ENCODE results near the gene SLC39A3.
A peak's percentile ranks its signal among the peaks of the same experiment; 100 is the strongest.
"Not testable (repeated sequence)": the region's sequence is repeated elsewhere in the genome, so short reads cannot be mapped to it uniquely, and the experiment has no call there.

SLC39A3 gene

DNA sequence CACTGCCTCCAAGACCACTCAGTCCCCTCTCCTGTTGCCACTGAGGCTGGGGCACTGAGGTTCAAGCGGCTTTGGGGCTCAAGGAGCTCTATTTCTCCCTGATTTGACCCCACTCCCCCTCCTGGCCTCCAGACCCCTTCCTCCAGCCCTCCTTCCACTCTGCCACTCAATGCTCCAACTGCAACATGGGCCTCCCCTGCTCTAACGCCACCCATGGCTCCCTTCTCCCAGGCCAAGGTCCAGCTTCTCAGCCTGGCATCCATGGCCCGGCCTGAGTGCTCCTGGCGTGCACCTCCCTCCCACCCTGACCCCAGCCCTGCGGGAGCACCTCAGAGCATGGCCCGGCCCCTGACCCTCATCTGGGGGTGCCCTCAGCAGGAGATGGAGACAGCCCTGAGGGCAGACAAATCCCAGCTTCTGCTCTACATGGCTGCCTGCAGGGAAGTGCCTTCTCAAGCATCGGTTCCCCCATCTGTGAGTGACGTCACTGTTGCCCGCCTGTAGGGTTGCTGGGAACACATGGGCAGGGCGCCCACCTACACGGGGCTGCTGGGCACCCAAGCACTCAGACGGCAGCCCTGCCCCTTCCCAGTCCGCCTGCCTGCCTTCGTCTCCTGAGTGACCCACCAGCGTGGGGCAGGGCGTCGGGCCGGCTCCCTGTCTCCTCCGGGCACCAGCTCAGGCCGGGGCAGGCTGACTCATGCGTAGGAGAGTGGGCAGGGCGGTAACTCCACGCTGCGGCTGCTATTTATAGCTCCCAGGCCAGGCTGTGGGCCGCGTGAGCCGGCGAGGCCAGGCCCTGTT is 17.1 kb downstream of the SLC39A3 start:
- H3K36me3 Mint-ChIP-seq = no peaks in the 10 kb centered on the region
- no peaks in the 10 kb centered on the region for H3K9me3 Mint-ChIP-seq
- peaks cover 14% of the 10 kb centered on the region for H3K27me3 Mint-ChIP-seq
- peaks cover 5% of the 10 kb centered on the region for H3K4me1 Mint-ChIP-seq
- H3K4me3 Mint-ChIP-seq = no peak overlapping the region
- no peak overlapping the region for H3K27ac Mint-ChIP-seq

GRCh38 chr19:2721570-2722540 is 18.0 kb downstream of the SLC39A3 start:
- H3K4me3 Mint-ChIP-seq = peak overlapping the region; percentile 36
- H3K27ac Mint-ChIP-seq = no peak overlapping the region
- H3K27me3 Mint-ChIP-seq = peaks cover 14% of the 10 kb centered on the region
- H3K36me3 Mint-ChIP-seq = no peaks in the 10 kb centered on the region
- no peaks in the 10 kb centered on the region for H3K9me3 Mint-ChIP-seq
- H3K4me1 Mint-ChIP-seq = peaks cover 5% of the 10 kb centered on the region

- Mint-ChIP-seq H3K36me3 (no peaks in the 10 kb centered on the region), H3K4me3 (peak within 1 kb of the TSS; percentile 36), H3K27me3 (peaks cover 13% of the 10 kb centered on the region), H3K4me1 (peaks cover 5% of the 10 kb centered on the region), H3K27ac (no peak within 1 kb of the TSS), H3K9me3 (no peaks in the 10 kb centered on the region)
Observed at GRCh38 chr19:2720777-2721569, 18.8 kb downstream of the SLC39A3 start, which contains the start of gene DIRAS1. TSS of gene DIRAS1 (minus strand) at chr19:2721372. CDS start at chr19:2717806, 3,566 bp downstream.

- H3K9me3 Mint-ChIP-seq = no peaks in the 10 kb centered on the region
- H3K4me1 Mint-ChIP-seq = peaks cover 5% of the 10 kb centered on the region
Observed at GRCh38 chr19:2719920-2720776, 19.7 kb downstream of the SLC39A3 start.

GRCh38 chr19:2719232-2719735 is 20.5 kb downstream of the SLC39A3 start:
- H3K27me3 Mint-ChIP-seq = peaks cover 12% of the 10 kb centered on the region
- H3K27ac Mint-ChIP-seq = no peak overlapping the region
- peak overlapping the region; percentile 66 for H3K4me3 Mint-ChIP-seq
- peaks cover 5% of the 10 kb centered on the region for H3K4me1 Mint-ChIP-seq
- no peaks in the 10 kb centered on the region for H3K9me3 Mint-ChIP-seq
- no peaks in the 10 kb centered on the region for H3K36me3 Mint-ChIP-seq

More at GRCh38 chr19:2719920-2720776, 19.7 kb downstream of the SLC39A3 start:
- H3K36me3 Mint-ChIP-seq = no peaks in the 10 kb centered on the region
- H3K4me3 Mint-ChIP-seq = peak overlapping the region; percentile 66
- H3K27ac Mint-ChIP-seq = no peak overlapping the region
- H3K27me3 Mint-ChIP-seq = peaks cover 13% of the 10 kb centered on the region

- no peak overlapping the region for H3K27ac Mint-ChIP-seq
Observed at GRCh38 chr19:2717638-2718541, 21.9 kb downstream of the SLC39A3 start.

DNA sequence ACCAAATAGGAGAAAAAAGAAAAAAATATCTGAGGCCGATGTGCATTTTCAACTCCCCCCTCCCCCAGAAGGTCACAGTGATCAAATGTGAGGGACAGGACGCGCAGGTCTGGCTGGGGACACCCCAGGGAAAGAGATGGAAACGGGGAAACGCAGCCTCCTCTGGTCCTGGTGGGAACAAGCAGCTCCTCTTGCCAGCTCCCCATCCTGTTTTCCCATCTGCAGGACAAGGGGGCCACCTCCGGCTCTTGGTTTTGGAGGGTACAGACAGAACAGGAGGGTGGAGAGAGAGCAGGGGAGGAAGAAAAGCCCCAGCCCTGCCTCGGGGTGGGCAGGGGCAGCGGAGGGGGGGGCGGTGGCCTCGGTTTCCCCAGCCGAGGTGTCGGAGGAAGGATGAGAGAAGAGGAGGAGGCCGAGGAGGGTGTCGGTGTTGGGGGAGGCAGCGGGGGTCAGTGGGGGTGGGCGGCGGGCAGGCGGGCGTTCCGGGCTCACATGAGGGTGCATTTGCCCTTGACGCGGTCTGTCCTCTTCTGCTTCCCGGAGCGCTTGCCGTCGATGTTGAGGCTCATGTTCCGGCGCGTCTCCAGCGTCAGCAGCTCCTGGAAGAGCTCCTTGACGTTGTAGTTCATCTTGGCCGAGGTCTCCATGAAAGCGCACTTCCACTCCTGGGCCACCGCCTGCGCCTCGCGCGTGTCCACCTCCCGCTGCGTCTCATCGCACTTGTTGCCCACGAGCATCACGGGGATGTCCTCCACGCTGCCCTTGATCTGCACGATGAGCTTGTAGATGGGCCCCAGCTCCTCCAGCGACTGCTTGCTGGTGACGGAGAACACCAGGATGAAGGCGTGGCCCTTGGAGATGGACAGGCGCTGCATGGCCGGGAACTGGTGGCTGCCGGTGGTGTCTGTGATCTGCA is 22.8 kb downstream of the SLC39A3 start:
- Mint-ChIP-seq H3K36me3 (no peaks in the 10 kb centered on the region), H3K4me1 (peaks cover 5% of the 10 kb centered on the region), H3K9me3 (no peaks in the 10 kb centered on the region), H3K4me3 (no peak overlapping the region), H3K27ac (no peak overlapping the region), H3K27me3 (peaks cover 9% of the 10 kb centered on the region)

More at GRCh38 chr19:2717638-2718541, 21.9 kb downstream of the SLC39A3 start:
- H3K4me3 Mint-ChIP-seq = no peak overlapping the region
- H3K9me3 Mint-ChIP-seq = no peaks in the 10 kb centered on the region
- H3K27me3 Mint-ChIP-seq = peaks cover 10% of the 10 kb centered on the region
- H3K36me3 Mint-ChIP-seq = no peaks in the 10 kb centered on the region
- H3K4me1 Mint-ChIP-seq = peaks cover 5% of the 10 kb centered on the region

DNA sequence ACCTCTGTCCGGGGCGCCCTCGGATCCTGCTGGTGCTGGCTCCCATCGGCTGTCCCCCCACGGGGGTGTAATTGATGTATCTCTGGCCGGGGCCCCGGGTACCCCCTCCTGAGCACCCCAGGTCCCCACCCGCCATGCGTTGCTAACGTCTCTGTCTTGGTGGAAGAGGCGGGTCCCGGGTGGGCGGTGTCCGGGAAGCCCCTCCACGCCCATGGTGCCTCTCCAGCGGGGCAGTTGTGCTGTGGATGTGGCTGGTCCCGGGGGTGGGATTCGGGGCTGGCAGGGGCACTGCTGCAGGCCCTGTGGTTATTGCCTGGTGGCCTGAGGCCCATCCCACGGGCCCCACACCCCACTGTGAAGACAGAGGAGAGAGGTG is 23.6 kb downstream of the SLC39A3 start:
- peaks cover 7% of the 10 kb centered on the region for H3K27me3 Mint-ChIP-seq
- peaks cover 8% of the 10 kb centered on the region for H3K4me1 Mint-ChIP-seq
- H3K4me3 Mint-ChIP-seq = no peak overlapping the region
- no peak overlapping the region for H3K27ac Mint-ChIP-seq
- H3K36me3 Mint-ChIP-seq = no peaks in the 10 kb centered on the region
- no peaks in the 10 kb centered on the region for H3K9me3 Mint-ChIP-seq

DNA sequence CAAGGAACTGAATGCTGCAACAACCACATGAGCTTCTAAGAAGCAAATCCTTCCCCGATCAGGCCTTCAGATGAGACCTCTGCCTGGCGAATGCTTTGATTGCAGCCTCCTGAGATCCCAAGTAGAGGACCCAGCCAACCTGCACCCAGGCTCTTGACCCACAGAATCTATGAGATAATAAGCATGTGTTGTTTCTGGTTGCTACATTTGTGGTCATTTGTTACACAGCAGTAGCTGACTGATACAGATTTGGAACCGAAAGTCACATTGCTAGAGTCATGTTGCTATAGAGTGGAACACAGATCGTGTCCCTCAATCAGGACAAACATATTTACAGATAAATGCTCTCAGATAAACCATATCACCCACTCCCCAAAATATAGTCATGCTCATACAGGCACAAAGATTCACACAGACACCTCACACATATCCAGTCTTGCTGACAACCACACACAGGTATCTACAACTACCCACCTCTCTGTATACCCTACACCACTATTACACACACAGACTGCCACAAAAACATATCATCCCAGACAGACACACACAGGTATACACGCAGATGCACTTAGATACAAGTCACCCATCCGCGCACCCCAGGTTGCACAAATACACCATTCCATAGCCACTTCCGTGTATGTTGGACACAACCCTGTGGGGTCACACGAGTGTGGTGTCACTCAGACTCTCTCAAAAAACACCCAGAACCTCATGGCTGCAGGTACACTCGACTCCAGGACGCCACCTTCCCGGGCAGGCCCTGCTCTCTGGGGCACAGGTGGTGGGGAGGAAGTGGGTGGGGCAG is 24.1 kb downstream of the SLC39A3 start:
- Mint-ChIP-seq H3K4me1 (peaks cover 8% of the 10 kb centered on the region), H3K9me3 (no peaks in the 10 kb centered on the region), H3K27me3 (peaks cover 7% of the 10 kb centered on the region), H3K4me3 (no peak overlapping the region), H3K27ac (no peak overlapping the region), H3K36me3 (no peaks in the 10 kb centered on the region)

DNA sequence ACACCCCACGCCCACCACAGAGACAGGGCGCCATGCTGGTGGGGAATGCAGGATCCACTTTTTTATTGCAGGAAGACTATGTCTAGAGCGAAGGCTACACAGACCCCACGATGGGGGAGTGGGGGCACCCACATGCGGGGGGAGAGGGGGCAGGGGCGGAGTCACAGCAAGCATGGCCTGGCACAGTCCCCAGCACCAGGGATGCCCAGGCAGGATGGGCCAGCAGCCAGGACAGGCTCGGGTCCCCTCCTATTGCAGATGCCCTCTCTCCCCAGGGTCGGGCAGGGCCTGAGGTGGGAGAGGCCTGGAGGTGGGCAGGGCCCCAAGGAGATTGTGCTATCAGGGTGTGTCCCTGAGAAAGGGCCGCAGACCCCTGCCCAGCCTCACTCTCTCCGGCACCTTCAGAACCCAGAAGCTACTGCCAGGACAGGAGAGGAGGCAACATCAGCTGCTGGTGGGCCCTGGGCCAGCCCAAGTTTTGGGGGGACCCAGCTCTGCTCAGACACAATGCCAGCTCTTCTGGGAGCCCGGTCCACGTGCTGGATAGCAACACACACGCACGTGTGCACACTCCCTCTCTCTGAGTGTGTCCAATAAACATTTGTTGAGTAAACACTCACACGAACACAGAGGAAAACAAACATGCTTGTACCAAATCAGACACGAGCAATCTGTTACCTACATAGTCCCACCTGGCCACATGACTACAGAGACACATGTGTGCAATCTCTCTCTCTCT is 25.1 kb downstream of the SLC39A3 start:
- no peaks in the 10 kb centered on the region for H3K9me3 Mint-ChIP-seq
- H3K27me3 Mint-ChIP-seq = peaks cover 4% of the 10 kb centered on the region
- peaks cover 4% of the 10 kb centered on the region for H3K4me1 Mint-ChIP-seq
- H3K27ac Mint-ChIP-seq = no peak overlapping the region
- H3K4me3 Mint-ChIP-seq = no peak overlapping the region
- H3K36me3 Mint-ChIP-seq = no peaks in the 10 kb centered on the region

- H3K27ac Mint-ChIP-seq, H3K27me3 Mint-ChIP-seq, H3K4me3 Mint-ChIP-seq, H3K4me1 Mint-ChIP-seq, H3K9me3 Mint-ChIP-seq, H3K36me3 Mint-ChIP-seq: not testable (repeated sequence)
Observed at GRCh38 chr19:2714102-2714501, 25.7 kb downstream of the SLC39A3 start.

GRCh38 chr19:2713170-2713569 is 26.6 kb downstream of the SLC39A3 start:
- not testable (repeated sequence) for H3K4me1 Mint-ChIP-seq, H3K4me3 Mint-ChIP-seq, H3K9me3 Mint-ChIP-seq, H3K27ac Mint-ChIP-seq, H3K27me3 Mint-ChIP-seq, H3K36me3 Mint-ChIP-seq

Data from activated naive CD4-positive, alpha-beta T cell treated with anti-CD3 and anti-CD28 coated beads, Interleukin-2, amount 50 U/mL, for 24 hours (primary cell).